ENCODE results near the gene TRAF1. TPM values are rescaled to one million over a fixed set of nuclear protein-coding genes. Genes with fewer than 3 reads are reported as not detected.
A peak's percentile ranks its signal among the peaks of the same experiment; 100 is the strongest.

The TRAF1 gene
- total RNA-seq, 3 donors from 2014 or later, result 4.9 to 8.6 (median 7.3) TPM

- no peak for DNase-seq (ENCODE audit: low spot score in 2 of 2)
- intact Hi-C loops (cut with DNase I; ENCODE audit: low total_unique reads), result no loop called here
- Histone ChIP-seq H3K27me3 (no peaks in the 10 kb centered on the region), H3K9me3 (no peaks in the 10 kb centered on the region), H3K27ac (peak overlapping the region; percentile 91 to 93), H3K4me3 (peak overlapping the region; percentile 69 to 84 (median 75)), H3K36me3 (no peaks in the 10 kb centered on the region), H3K4me1 (no peaks in the 10 kb centered on the region)
- TF ChIP-seq, protein P1, sequence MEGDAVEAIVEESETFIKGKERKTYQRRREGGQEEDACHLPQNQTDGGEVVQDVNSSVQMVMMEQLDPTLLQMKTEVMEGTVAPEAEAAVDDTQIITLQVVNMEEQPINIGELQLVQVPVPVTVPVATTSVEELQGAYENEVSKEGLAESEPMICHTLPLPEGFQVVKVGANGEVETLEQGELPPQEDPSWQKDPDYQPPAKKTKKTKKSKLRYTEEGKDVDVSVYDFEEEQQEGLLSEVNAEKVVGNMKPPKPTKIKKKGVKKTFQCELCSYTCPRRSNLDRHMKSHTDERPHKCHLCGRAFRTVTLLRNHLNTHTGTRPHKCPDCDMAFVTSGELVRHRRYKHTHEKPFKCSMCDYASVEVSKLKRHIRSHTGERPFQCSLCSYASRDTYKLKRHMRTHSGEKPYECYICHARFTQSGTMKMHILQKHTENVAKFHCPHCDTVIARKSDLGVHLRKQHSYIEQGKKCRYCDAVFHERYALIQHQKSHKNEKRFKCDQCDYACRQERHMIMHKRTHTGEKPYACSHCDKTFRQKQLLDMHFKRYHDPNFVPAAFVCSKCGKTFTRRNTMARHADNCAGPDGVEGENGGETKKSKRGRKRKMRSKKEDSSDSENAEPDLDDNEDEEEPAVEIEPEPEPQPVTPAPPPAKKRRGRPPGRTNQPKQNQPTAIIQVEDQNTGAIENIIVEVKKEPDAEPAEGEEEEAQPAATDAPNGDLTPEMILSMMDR (IDR thresholded peaks at IDR 0.05), result no peak
- TF ChIP-seq POLR2AphosphoS5 (IDR thresholded peaks at IDR 0.05), result no peak
- no peak for TF ChIP-seq POLR2A (IDR thresholded peaks at IDR 0.05)
Observed at GRCh38 chr9:120875643-120875953, 51.0 kb downstream of the TRAF1 start.

DNA sequence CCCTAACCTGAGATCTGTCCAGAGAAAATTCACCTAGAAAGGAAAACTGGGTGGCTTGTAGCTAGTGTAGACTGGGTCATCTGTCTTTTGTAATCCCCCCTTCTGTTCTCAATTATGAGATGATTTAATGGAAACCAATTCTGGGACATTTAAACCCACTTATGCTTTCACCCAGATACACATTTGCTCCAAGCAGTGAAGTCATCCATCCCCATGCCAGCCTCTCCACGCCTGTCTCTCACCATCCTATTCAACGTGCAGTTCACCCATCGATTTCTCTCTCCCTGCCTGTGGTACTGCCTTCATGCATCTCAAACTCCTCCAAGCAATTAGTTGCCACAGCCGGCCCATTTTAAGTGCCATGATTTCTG lies 51.4 kb downstream of the TRAF1 start:
- H3K9me3 ChIP-seq, result no peaks in the 10 kb centered on the region
- no peaks in the 10 kb centered on the region for H3K36me3 ChIP-seq
- H3K27me3 ChIP-seq, result no peaks in the 10 kb centered on the region
- peak overlapping the region in 1 of 2 donors; percentile 93 for H3K27ac ChIP-seq
- no peaks in the 10 kb centered on the region for H3K4me1 ChIP-seq
- no peak for DNase-seq (ENCODE audit: low spot score in 2 of 2)
- H3K4me3 ChIP-seq, result no peak overlapping the region
- intact Hi-C loops (cut with DNase I; ENCODE audit: low total_unique reads), result no loop called here
- TF ChIP-seq, protein P1 (IDR thresholded peaks at IDR 0.05), result no peak
- TF ChIP-seq POLR2A (IDR thresholded peaks at IDR 0.05) (no peak), POLR2AphosphoS5 (IDR thresholded peaks at IDR 0.05) (no peak)

GRCh38 chr9:120874226-120875194 lies 52.1 kb downstream of the TRAF1 start:
- H3K27ac ChIP-seq, result peak overlapping the region in 1 of 2 donors; percentile 12
- intact Hi-C loops (cut with DNase I; ENCODE audit: low total_unique reads), result no loop called here
- H3K4me3 ChIP-seq, result no peak overlapping the region
- TF ChIP-seq, protein P1 (IDR thresholded peaks at IDR 0.05), result no peak
- TF ChIP-seq POLR2AphosphoS5 (IDR thresholded peaks at IDR 0.05) (no peak), POLR2A (IDR thresholded peaks at IDR 0.05) (no peak)
- H3K4me1 ChIP-seq, result no peaks in the 10 kb centered on the region
- H3K27me3 ChIP-seq, result no peaks in the 10 kb centered on the region
- no peak for DNase-seq (ENCODE audit: low spot score in 2 of 2)
- no peaks in the 10 kb centered on the region for H3K36me3 ChIP-seq
- H3K9me3 ChIP-seq, result no peaks in the 10 kb centered on the region

DNA sequence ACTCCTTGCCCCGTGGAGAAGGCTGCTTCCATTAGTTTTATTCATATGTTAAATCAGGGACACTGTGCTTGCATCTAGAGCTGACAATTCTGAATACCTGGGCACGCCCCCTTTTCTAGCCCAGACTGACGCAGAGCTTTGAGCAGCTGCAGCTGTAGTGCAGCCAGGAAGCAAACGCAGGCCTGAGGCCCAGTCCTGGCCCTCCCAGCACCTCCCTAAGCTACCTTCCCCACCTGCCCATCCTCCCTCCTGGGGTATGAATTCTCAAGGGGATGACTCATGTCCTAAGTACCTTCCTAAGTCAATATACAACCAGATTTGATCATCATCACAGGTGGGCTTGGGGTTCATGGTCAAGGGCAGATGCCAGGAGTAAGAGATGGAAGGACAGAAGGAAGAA lies 53.1 kb downstream of the TRAF1 start:
- H3K27me3 ChIP-seq, result no peaks in the 10 kb centered on the region
- no peaks in the 10 kb centered on the region for H3K36me3 ChIP-seq
- H3K9me3 ChIP-seq, result no peaks in the 10 kb centered on the region
- no peak for DNase-seq (ENCODE audit: low spot score in 2 of 2)
- no peak overlapping the region for H3K27ac ChIP-seq
- no peak overlapping the region for H3K4me3 ChIP-seq
- TF ChIP-seq, protein P1 (IDR thresholded peaks at IDR 0.05), result no peak
- TF ChIP-seq POLR2AphosphoS5 (IDR thresholded peaks at IDR 0.05), result no peak
- TF ChIP-seq POLR2A (IDR thresholded peaks at IDR 0.05), result no peak
- no peaks in the 10 kb centered on the region for H3K4me1 ChIP-seq
- intact Hi-C loops (cut with DNase I; ENCODE audit: low total_unique reads), result no loop called here

DNA sequence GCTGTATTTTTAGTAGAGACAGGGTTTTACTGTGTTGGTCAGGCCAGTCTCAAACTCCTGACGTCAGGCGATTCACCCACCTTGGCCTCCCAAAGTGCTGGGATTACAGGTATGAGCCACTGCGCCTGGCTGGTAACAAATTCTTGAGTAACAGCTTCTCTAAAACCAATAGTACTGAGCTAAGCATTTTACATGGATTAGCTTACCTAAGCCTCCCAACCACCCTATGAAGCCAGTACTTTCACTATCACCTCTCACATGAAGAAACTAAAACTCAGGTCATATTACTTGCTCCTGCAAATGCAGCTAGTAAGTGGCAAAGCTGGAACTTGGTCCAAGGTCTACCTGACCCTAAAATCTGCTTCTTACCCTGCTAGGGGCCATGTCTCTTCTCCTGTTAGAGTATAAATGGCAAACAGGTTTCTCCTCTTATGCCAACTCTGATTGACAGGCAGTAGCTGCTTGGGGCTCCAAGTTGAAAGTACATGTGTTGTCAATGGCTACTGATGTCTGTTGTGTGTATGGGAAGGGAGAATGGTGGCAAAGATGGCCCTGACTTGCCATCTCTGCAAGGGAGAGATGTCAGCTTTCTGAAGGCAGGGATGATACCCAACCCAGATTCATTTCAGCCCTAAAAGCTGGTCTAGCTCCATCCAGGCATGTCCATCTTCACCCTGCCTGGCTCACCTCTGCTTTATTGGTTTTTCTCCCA lies 53.6 kb downstream of the TRAF1 start:
- TF ChIP-seq POLR2A (IDR thresholded peaks at IDR 0.05) (no peak), POLR2AphosphoS5 (IDR thresholded peaks at IDR 0.05) (no peak)
- TF ChIP-seq, protein P1 (IDR thresholded peaks at IDR 0.05), result no peak
- intact Hi-C loops (cut with DNase I; ENCODE audit: low total_unique reads), result no loop called here
- H3K36me3 ChIP-seq, result no peaks in the 10 kb centered on the region
- DNase-seq (ENCODE audit: low spot score in 2 of 2), result no peak
- H3K9me3 ChIP-seq, result no peaks in the 10 kb centered on the region
- H3K4me3 ChIP-seq, result no peak overlapping the region
- no peaks in the 10 kb centered on the region for H3K27me3 ChIP-seq
- H3K27ac ChIP-seq, result no peak overlapping the region
- H3K4me1 ChIP-seq, result no peaks in the 10 kb centered on the region

All from breast epithelium (tissue), 4 donors.